ENCODE data around the gene ITPR1.
A peak's percentile ranks its signal among the peaks of the same experiment; 100 is the strongest.

Gene ITPR1

DNA sequence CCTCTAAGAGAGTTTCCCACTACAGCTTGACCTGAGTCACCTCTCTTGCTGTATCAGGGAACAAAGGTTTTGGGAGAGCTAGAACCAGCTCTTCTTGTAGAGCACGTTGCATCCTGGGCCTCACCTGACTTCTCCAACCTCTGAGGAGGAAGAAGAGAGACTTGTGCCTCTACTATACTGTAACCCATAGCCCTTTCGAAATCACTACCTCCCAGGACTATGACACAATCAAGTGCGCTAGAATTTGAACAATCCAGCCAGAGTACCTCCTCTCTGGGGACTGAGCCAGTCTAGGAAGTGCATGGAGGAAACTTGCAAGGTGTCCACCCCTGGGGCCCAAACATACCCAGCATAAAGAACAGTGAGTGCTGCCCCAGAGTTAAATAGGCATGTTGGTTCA lies 293.3 kb downstream of the ITPR1 start:
- Histone ChIP-seq H3K9ac (ENCODE audit: low read length) (no peak overlapping the region), H3K23ac (ENCODE audit: low read length in 2 of 2) (no peak overlapping the region), H2AFZ (ENCODE audit: low read depth, low read length) (no peak overlapping the region), H3K79me1 (replicated peaks; ENCODE audit: low read length, poor library complexity, severe bottlenecking) (no peaks in the 10 kb centered on the region), H2BK15ac (ENCODE audit: low read depth, poor library complexity, severe bottlenecking) (no peak overlapping the region), H3K14ac (ENCODE audit: low read length in 2 of 2) (no peak overlapping the region), H3K4me3 (ENCODE audit: insufficient read depth in 1 of 2, low read depth in 1 of 2, low read length in 2 of 2) (no peak overlapping the region), H3K4ac (ENCODE audit: low read depth in 1 of 2, low read length in 2 of 2) (no peak overlapping the region), H4K91ac (ENCODE audit: low read length) (no peak overlapping the region), H2AK5ac (ENCODE audit: low read length, severe bottlenecking) (no peak overlapping the region), H3K27ac (ENCODE audit: low read length, poor library complexity, severe bottlenecking) (no peak overlapping the region), H3K27me3 (ENCODE audit: control insufficient read depth in 1 of 2, insufficient read depth in 1 of 2, low read length in 2 of 2) (no peaks in the 10 kb centered on the region), H3K9me3 (ENCODE audit: control insufficient read depth, low read length) (peaks cover 6% of the 10 kb centered on the region), H3K4me2 (ENCODE audit: low read length, poor library complexity, severe bottlenecking) (no peak overlapping the region), H2BK12ac (ENCODE audit: low read length in 2 of 2) (no peak overlapping the region), H2BK5ac (ENCODE audit: low read depth, low read length, poor library complexity, severe bottlenecking) (no peak overlapping the region), H3K4me1 (ENCODE audit: control insufficient read depth, insufficient read depth, low read depth, low read length) (no peaks in the 10 kb centered on the region), H2BK120ac (ENCODE audit: low read depth, low read length) (no peak overlapping the region), H3K18ac (ENCODE audit: low read depth in 1 of 2, low read length in 2 of 2) (no peak overlapping the region), H3K36me3 (ENCODE audit: control insufficient read depth in 1 of 2, insufficient read depth in 2 of 2, low read depth in 1 of 2, low read length in 2 of 2) (no peaks in the 10 kb centered on the region), H4K8ac (ENCODE audit: low read length) (no peak overlapping the region)
- DNase-seq = no peak
- 81% methylated on average over 3 of the region's 3 CpGs for WGBS

DNA sequence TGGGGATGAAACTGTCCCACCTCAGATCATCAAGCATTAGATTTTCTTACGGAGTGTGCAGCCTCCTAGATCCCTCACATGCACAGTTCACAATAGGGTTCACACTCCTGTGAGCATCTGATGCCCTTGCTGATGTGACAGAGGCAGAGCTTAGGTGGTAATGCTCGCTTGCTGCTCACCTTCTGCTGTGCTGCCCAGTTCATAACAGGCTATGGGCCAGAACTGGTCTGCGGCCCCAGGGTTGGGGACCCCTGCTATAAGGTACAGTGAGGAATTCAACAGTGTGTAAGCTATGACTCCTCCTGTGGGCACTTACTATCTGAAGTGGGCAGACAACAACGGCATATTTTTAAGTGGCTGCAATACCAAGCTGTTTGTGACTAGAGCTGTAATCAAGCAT lies 298.2 kb downstream of the ITPR1 start:
- Histone ChIP-seq H2AK5ac (ENCODE audit: low read length, severe bottlenecking) (no peak overlapping the region), H3K14ac (ENCODE audit: low read length in 2 of 2) (no peak overlapping the region), H3K9ac (ENCODE audit: low read length) (no peak overlapping the region), H2BK15ac (ENCODE audit: low read depth, poor library complexity, severe bottlenecking) (no peak overlapping the region), H3K9me3 (ENCODE audit: control insufficient read depth, low read length) (peaks cover 11% of the 10 kb centered on the region), H3K4me1 (ENCODE audit: control insufficient read depth, insufficient read depth, low read depth, low read length) (no peaks in the 10 kb centered on the region), H3K18ac (ENCODE audit: low read depth in 1 of 2, low read length in 2 of 2) (no peak overlapping the region), H3K79me1 (replicated peaks; ENCODE audit: low read length, poor library complexity, severe bottlenecking) (no peaks in the 10 kb centered on the region), H3K36me3 (ENCODE audit: control insufficient read depth in 1 of 2, insufficient read depth in 2 of 2, low read depth in 1 of 2, low read length in 2 of 2) (no peaks in the 10 kb centered on the region), H3K23ac (ENCODE audit: low read length in 2 of 2) (no peak overlapping the region), H2BK5ac (ENCODE audit: low read depth, low read length, poor library complexity, severe bottlenecking) (no peak overlapping the region), H3K27me3 (ENCODE audit: control insufficient read depth in 1 of 2, insufficient read depth in 1 of 2, low read length in 2 of 2) (no peaks in the 10 kb centered on the region), H3K27ac (ENCODE audit: low read length, poor library complexity, severe bottlenecking) (no peak overlapping the region), H3K4me2 (ENCODE audit: low read length, poor library complexity, severe bottlenecking) (no peak overlapping the region), H2BK120ac (ENCODE audit: low read depth, low read length) (no peak overlapping the region), H2BK12ac (ENCODE audit: low read length in 2 of 2) (no peak overlapping the region), H4K8ac (ENCODE audit: low read length) (no peak overlapping the region), H3K4ac (ENCODE audit: low read depth in 1 of 2, low read length in 2 of 2) (no peak overlapping the region), H2AFZ (ENCODE audit: low read depth, low read length) (no peak overlapping the region), H4K91ac (ENCODE audit: low read length) (no peak overlapping the region), H3K4me3 (ENCODE audit: insufficient read depth in 1 of 2, low read depth in 1 of 2, low read length in 2 of 2) (no peak overlapping the region)
- no peak for DNase-seq
- WGBS = 93% methylated on average over 4 of the region's 4 CpGs

DNA sequence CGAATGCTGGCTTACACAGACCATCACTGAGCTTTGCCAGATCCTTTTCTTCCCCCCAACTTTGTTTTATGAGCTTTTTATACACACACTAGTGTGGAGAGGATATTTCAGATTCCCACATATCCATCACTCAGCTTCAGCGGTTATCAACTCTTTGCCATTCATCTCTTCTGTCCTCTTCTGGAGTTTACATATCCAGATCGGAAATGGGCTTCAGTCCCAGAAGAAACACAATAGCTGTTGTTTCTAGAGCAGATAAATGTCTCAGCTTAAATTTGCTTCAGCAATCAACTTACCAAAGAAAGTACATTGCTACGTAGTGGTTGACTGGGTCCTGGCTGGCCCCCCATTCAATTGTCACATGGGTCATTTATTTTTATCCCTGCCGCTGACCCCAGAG lies 300.2 kb downstream of the ITPR1 start:
- Histone ChIP-seq H2BK12ac (ENCODE audit: low read length in 2 of 2) (no peak overlapping the region), H4K91ac (ENCODE audit: low read length) (no peak overlapping the region), H3K4me2 (ENCODE audit: low read length, poor library complexity, severe bottlenecking) (no peak overlapping the region), H3K9me3 (ENCODE audit: control insufficient read depth, low read length) (peaks cover 23% of the 10 kb centered on the region), H3K23ac (ENCODE audit: low read length in 2 of 2) (no peak overlapping the region), H2BK15ac (ENCODE audit: low read depth, poor library complexity, severe bottlenecking) (no peak overlapping the region), H2AFZ (ENCODE audit: low read depth, low read length) (no peak overlapping the region), H3K79me1 (replicated peaks; ENCODE audit: low read length, poor library complexity, severe bottlenecking) (no peaks in the 10 kb centered on the region), H3K36me3 (ENCODE audit: control insufficient read depth in 1 of 2, insufficient read depth in 2 of 2, low read depth in 1 of 2, low read length in 2 of 2) (no peaks in the 10 kb centered on the region), H3K4me3 (ENCODE audit: insufficient read depth in 1 of 2, low read depth in 1 of 2, low read length in 2 of 2) (no peak overlapping the region), H4K8ac (ENCODE audit: low read length) (no peak overlapping the region), H3K27me3 (ENCODE audit: control insufficient read depth in 1 of 2, insufficient read depth in 1 of 2, low read length in 2 of 2) (no peaks in the 10 kb centered on the region), H3K4me1 (ENCODE audit: control insufficient read depth, insufficient read depth, low read depth, low read length) (no peaks in the 10 kb centered on the region), H2BK120ac (ENCODE audit: low read depth, low read length) (no peak overlapping the region), H3K27ac (ENCODE audit: low read length, poor library complexity, severe bottlenecking) (no peak overlapping the region), H2AK5ac (ENCODE audit: low read length, severe bottlenecking) (no peak overlapping the region), H3K9ac (ENCODE audit: low read length) (no peak overlapping the region), H3K4ac (ENCODE audit: low read depth in 1 of 2, low read length in 2 of 2) (no peak overlapping the region), H3K14ac (ENCODE audit: low read length in 2 of 2) (no peak overlapping the region), H3K18ac (ENCODE audit: low read depth in 1 of 2, low read length in 2 of 2) (no peak overlapping the region), H2BK5ac (ENCODE audit: low read depth, low read length, poor library complexity, severe bottlenecking) (no peak overlapping the region)
- 97% methylated on average over 5 of the region's 5 CpGs for WGBS
- no peak for DNase-seq

DNA sequence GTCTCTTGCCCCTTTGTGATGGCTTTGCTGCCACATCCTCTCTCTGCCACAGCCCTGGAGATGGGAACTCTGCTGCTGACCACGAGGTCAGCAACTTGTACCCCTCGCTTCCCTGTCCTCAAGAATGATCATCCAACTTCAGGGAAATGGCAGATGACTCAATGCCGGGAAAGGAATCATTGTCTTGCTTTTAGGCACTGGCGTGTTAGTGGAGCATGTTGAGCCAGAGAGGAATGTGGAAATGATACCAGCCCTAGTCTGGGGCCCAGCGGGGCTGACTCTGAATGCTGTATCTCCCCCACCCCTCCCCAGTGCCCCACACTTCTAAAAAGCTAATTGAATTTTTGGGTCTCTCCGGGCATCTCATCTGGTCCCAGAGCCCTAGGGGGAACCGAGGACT lies 301.2 kb downstream of the ITPR1 start:
- WGBS = 94% methylated on average over 7 of the region's 7 CpGs
- Histone ChIP-seq H3K18ac (ENCODE audit: low read depth in 1 of 2, low read length in 2 of 2) (no peak overlapping the region), H3K14ac (ENCODE audit: low read length in 2 of 2) (no peak overlapping the region)

More for the DNA sequence above, 301.2 kb downstream of the ITPR1 start:
- Histone ChIP-seq H2BK15ac (ENCODE audit: low read depth, poor library complexity, severe bottlenecking) (no peak overlapping the region), H4K91ac (ENCODE audit: low read length) (no peak overlapping the region), H2BK12ac (ENCODE audit: low read length in 2 of 2) (peak overlapping the region in 1 of 2 experiments; percentile 58), H4K8ac (ENCODE audit: low read length) (no peak overlapping the region), H3K9ac (ENCODE audit: low read length) (no peak overlapping the region), H3K36me3 (ENCODE audit: control insufficient read depth in 1 of 2, insufficient read depth in 2 of 2, low read depth in 1 of 2, low read length in 2 of 2) (no peaks in the 10 kb centered on the region), H3K4me1 (ENCODE audit: control insufficient read depth, insufficient read depth, low read depth, low read length) (no peaks in the 10 kb centered on the region), H2AK5ac (ENCODE audit: low read length, severe bottlenecking) (no peak overlapping the region), H2BK5ac (ENCODE audit: low read depth, low read length, poor library complexity, severe bottlenecking) (no peak overlapping the region), H3K23ac (ENCODE audit: low read length in 2 of 2) (no peak overlapping the region), H2BK120ac (ENCODE audit: low read depth, low read length) (no peak overlapping the region), H3K4me3 (ENCODE audit: insufficient read depth in 1 of 2, low read depth in 1 of 2, low read length in 2 of 2) (no peak overlapping the region), H3K27ac (ENCODE audit: low read length, poor library complexity, severe bottlenecking) (no peak overlapping the region), H3K27me3 (ENCODE audit: control insufficient read depth in 1 of 2, insufficient read depth in 1 of 2, low read length in 2 of 2) (no peaks in the 10 kb centered on the region), H3K4me2 (ENCODE audit: low read length, poor library complexity, severe bottlenecking) (no peak overlapping the region), H3K79me1 (replicated peaks; ENCODE audit: low read length, poor library complexity, severe bottlenecking) (no peaks in the 10 kb centered on the region), H3K4ac (ENCODE audit: low read depth in 1 of 2, low read length in 2 of 2) (no peak overlapping the region), H3K9me3 (ENCODE audit: control insufficient read depth, low read length) (peaks cover 30% of the 10 kb centered on the region), H2AFZ (ENCODE audit: low read depth, low read length) (no peak overlapping the region)
- DNase-seq = no peak

Measured in mesenchymal stem cell (in vitro differentiated cells and primary cell).